Measurements from ENCODE around the gene CAMTA1.

The CAMTA1 gene

DNA sequence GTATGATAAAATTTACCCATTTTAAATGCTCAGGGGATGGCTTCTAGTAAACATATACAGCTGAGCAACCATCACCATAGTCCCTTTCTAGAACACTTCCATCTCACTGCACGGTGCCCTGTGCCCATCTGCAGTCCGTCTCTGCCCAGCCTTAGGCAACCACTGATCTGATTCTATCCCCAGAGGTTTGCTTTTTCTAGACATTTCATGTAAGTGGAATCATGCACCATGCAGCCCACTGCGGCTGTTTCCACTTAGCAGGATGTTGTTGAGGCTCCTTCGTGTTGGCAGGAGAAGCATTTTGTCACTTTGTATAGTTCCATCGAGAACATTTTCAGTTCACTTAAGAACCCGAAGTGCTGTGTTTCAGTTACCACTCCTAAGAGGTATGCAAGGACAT lies 958.1 kb downstream of the CAMTA1 start:
- no peak for DNase-seq (ENCODE audit: low spot score)

DNA sequence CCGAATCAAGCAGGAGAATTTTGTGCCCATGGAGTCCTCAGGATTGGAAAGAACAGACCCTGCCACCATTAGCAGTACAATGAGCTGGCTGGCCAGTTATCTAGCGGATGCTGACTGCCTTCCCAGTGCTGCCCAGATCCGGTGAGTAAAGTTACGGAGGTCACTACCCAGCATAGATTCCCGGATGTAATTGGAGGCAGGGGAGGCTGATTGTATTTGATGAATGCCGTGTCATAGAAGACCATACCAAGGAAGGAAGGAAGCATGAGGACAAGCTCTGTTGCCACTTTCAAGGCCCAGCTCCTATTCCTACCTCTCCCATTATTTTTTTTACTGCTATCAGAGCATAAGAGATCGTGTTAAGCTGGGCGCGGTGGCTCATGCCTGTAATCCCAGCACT lies 959.6 kb downstream of the CAMTA1 start:
- DNase-seq (ENCODE audit: low spot score) = no peak

DNA sequence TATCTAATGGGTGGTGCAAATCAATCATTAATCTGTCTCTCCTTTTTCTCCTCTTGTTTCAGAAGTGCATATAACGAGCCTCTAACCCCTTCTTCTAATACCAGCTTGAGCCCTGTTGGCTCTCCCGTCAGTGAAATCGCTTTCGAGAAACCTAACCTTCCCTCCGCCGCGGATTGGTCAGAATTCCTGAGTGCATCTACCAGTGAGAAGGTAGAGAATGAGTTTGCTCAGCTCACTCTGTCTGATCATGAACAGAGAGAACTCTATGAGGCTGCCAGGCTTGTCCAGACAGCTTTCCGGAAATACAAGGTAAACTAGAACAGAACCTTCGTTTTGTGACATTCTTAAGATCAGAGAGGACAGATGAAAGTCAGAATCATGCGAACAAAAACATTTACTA lies 960.5 kb downstream of the CAMTA1 start:
- no peak for DNase-seq (ENCODE audit: low spot score)

DNA sequence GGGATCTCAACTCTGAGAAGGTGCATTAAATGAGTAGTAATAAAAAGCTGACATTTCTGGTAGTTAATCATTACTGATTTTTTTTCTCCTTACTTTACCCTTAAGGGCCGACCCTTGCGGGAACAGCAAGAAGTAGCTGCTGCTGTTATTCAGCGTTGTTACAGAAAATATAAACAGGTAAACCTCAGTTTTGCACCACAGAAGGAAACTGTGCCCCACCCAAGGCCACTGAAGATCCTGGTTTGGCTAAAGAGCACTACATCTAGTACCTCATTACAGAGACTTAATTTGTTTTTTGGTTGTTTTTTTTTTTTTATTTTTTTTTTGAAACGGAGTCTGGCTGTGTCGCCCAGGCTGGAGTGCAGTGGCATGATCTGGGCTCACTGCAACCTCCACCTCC lies 962.4 kb downstream of the CAMTA1 start:
- no peak for DNase-seq (ENCODE audit: low spot score)

DNA sequence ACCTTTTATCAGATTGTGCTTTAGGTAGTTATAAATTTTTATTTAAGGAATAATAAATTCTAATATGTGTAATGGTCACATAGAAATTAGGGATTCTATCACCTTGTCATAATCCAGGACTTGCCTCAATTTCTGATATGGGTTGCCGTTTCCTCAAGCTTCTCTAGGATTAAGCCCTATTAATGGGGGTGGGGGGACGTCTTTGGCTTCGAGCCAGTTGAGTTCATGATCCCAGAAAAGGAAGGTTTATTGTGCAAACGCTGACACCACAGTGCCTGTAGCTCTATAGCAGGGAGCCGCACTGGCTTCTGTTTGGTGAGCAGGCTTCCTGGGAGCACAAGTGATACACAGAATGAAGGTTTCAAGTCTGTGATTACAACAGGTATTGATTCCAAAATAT lies 963.9 kb downstream of the CAMTA1 start:
- DNase-seq (ENCODE audit: low spot score) = no peak

DNA sequence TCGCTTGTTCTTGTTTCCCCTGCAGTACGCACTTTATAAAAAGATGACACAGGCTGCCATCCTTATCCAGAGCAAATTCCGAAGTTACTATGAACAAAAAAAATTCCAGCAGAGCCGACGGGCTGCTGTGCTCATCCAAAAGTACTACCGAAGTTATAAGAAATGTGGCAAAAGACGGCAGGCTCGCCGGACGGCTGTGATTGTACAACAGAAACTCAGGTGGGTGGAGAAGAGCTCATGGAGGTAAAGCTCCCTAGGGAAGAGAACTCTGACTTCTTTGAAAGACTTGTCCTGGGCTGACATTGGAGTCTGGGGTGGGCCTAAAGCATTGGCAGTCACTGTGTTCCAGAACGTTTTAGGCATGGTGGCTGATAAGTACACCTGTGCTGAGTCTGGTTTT lies 965.9 kb downstream of the CAMTA1 start:
- no peak for DNase-seq (ENCODE audit: low spot score)

DNA sequence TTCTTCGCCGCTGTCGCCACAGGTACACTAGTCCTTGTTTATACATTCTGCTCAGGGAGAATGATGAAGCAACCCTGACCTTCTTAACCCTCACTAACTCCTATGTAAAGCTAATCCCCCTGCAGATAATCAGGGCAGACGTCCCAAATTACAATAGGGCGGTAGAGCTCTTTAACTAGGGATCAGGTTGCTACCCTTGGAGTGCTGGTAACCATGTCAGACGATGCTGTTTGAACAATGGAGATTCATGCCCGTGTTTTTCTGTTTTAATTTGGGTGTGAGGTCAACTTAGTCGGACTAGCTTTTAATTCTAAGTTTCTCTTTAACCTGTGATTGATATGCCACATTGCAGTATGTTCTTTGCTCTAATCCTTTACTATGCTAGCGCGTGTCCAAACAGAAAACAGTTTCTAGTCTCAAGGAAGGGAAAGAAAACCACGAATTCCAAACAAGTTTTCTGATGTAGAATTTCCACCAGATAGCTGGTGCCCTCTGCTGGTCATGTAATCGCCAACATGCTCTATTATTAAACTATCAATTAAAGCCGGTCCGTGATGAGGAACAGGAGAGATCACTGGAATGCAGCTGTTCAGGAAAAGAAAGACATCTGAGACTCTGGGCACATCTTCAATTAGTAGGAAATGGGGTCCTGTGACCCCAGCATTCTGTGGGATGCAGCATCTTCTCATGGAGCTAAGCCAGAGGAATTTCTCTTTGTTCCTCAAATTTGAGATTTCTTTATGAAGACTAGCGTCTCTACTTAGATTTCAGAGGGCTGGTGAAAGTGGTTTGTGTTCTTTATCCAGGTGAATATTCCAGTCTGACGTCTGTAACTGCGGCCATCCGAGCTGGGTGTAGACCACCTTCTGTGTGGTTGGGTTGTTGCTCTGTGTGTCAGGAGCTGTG lies 967.5 kb downstream of the CAMTA1 start:
- peak; percentile 84 for DNase-seq (ENCODE audit: low spot score)

DNA sequence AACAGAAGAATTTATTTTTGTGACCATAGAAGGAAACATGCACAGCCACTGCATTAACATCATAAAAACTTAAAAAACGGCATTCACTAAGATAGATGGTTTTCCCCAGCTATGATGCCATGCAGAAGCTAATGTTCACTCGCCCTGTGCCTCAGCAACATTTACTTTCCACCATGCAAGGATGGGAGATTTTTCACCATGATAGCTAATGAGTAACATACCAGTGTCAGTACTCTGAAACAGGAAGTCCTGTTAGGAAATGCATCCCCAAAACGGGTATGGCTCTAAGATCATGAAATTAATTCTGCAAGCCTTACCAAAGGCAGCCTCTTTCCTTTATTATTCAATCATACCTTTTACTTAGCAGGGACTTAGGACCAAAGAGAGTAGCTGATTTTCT lies 968.4 kb downstream of the CAMTA1 start:
- DNase-seq (ENCODE audit: low spot score) = no peak

DNA sequence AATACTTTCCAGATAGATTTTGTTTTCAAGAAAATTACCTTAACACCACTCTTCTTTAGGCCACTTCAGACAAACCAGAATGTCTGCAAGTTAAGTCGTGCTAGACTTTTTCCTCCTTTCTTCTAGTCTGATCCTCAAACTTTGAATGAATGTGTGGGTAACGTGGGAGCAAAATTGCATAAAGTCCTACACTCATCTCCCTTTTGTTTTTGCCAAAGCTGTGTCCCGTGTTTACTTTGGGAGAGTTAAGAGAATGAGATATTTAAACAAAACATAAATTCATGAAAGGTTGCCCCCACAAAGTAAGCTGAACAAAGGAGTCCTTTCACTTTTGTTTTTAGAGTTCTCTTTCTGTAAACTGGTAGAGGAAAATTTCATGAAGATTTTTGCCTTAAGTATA lies 969.0 kb downstream of the CAMTA1 start:
- no peak for DNase-seq (ENCODE audit: low spot score)

DNA sequence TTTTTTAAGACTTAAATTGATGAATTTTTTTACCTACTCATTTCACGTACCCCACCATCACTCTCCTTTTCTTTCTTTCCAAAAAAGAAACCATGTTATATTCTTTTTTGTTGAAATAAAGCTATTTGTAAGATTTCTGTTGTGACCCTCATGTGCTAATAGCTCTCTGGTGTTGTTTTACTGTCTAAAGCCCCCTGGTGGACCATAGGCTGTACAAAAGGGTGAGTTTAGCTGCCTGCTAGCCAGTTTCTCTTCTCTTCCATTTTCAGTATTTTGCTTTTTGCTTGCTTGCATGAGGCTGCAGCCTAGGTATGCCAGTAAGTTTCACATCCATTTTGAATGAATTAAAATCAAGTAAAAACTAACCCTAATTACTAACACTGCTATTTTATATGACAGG lies 970.2 kb downstream of the CAMTA1 start:
- no peak for DNase-seq (ENCODE audit: low spot score)

DNA sequence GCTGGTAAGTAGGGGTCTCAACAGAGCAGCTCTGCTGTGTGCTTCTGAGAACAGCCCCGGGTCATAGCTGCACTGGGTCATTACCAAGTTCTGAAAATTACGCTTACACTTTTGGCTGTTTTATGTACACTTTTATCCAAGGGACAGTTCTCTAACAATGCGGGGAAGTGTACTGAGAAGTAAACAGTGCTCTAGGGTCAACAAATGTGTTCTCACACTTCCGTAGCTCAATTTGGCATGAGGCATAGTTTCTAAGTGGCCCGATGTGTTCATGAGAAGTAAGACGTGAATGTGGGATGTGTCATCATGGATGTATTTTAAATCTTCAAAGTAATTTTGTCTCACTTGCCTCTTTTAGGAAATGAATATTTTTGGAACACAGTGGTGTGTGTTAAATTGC lies 975.0 kb downstream of the CAMTA1 start:
- DNase-seq (ENCODE audit: low spot score) = no peak

DNA sequence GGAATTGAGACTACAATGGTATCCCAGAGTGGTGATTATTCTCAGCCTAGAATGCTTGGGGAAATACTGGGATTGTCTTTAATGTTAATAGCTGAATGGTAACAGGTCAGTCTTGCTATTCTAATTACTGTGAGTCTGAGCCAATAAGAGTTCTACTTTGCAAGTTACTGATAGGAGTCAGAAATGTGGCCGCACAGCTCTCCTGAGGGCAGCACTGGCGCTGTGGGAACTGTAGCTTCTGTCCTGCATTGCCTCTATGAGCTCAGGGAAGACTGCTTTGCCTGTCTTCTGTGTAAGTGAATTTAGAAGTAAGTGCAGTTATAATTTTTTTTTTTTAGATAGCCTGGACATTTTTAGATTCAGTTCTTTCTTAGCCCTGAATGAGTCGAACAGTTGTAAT lies 975.8 kb downstream of the CAMTA1 start:
- DNase-seq (ENCODE audit: low spot score) = no peak

DNA sequence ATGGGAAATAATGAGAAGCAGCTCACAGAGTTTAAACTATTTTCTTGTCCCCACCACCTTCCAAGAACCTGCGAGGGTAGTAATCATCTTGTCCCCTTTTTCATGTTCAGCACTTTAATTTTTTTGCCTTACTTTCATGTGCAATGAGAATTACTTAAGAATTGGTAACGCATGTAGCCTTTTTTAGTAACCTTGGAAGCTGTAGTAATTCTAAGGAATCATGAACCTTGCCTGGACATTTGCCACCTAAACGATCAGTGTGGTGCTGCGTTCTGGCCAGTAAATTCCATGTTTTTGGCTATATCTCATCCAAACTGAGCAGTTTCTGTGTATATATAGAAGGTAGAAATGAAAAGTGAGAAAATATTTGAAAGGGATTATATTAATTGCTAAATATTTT lies 981.9 kb downstream of the CAMTA1 start:
- no peak for DNase-seq (ENCODE audit: low spot score)

DNA sequence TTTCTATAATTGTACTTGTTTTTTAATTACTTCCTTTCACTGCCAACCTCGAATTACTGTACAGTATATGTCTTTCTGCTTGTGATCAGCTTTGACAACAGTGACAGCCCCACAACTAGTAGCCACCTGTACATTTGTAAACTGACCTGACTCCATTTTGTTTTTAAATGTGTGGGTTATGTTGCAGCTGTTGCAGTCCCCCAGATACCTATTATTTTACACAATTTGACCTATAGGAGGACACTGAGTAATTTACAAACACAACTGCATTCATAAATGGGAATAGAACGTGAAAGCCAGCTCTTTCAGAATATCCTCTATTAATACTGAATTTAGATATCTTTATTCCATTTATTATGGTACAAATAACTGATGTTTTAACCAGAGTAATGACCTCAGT lies 983.3 kb downstream of the CAMTA1 start:
- DNase-seq (ENCODE audit: low spot score) = no peak

DNA sequence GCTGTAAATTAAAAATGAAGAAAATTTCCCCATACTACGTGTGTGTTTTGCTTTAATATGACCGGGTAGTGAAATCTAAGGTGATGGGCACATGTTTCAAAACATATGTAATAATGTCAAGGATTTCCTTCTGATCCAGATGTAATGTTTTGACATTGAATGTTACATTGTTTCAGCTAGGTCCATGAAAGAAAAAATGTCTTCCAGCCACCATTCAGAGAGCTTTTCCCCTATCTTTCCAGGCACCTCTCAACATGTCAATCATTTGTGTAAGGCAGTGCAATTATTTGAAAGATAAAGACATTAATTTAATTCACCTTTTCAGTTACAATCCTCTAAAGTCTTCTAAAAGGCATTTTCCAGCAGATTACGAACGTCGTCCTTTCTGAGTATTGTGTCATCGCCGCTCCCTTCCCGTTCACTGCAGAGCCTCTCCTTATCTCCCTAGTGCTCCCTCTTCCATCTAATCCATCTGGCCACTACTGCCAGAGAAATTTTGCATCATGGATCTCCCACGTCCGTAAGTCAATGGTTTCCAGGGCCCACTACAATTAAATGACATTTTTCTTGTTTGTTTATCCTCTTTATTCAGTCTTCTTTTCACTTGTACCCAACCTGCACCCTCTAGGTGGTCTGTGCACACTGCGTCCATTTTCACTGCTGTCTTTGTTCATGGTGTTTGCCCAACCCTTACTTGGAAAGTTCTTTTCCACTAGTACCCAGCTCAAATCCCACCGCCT lies 984.6 kb downstream of the CAMTA1 start:
- DNase-seq (ENCODE audit: low spot score) = no peak

DNA sequence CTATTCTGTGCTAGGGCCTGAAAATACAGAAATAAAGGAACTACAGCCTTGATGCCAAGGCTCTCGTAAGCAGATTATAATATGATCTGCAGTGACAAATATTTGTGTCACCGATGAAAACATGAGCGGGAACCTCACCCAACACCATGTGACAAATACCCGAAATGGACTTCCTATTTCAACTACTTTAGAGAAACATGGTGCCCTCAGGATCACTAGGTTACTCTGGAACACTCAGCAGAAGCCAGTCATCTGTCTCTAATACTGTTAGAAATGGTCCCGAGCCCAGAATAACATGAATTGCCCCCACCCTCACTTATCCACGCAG lies 985.4 kb downstream of the CAMTA1 start:
- no peak for DNase-seq (ENCODE audit: low spot score)

DNA sequence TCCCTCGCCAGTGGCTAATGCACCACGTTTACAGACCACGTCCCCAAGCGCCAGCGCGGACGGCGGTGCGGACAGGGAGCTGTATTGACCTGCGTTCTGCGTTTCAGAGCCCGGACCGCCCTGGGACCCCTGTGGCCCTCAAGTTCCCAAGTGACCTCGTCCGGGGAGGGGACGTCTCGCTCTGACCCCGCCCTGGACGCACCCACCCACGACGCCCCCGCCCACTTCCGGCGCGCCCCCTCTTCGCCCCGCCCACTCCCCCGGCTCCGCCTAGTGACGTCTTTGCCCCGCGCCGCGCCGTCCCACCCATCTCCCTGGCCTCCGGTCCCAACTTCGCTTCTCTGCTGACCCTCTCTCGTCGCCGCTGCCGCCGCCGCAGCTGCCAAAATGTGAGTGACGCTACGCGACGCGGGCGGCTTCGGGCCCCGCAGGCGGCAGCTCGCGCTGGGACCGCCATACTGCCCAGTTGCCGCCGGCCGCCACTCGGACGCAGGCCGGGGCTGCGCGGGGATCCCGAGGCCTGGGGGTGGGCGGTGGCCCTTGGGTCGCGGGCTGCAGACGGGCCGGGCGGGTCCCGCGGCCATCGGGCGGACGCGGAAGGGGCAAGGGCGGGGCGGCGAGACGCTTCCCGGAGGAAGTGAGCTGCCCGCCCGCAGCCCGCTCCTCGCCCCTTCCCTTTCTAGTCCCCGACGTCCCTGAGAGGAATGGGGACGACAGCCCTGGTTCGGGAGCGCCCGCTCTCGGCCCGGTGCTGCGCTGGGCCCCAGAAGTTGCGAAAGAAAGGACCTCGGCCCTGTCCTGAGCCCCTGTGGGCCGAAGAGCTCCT lies 986.0 kb downstream of the CAMTA1 start, which contains the start of gene VAMP3:
VAMP3 (plus strand) TSS at position 300 of the 826 bp plus-strand sequence; CDS start at position 388, 88 bp downstream.
- peak; percentile 89 for DNase-seq (ENCODE audit: low spot score)

DNA sequence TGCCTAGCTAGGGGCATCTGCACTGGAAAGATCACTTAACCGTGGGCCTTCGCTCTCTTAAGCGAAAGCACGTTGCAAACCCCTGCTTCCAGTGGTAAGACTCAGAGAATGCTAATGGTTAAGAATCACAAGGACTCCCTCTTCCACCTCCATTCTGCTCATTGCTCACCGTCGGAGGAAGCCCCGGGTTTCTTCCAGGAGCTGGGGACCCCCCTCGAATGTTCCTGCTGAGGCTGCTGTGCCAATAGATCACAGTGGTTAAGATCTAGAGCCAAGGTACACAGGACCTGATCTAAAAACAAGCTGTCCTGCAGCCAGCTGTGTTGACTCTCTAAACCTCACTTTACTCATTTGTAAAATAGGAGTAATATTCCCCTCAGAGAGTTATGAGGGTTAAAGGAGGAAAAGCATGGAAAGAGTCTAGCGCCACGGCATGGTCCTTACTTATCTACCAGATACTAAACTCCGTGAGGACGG lies 986.6 kb downstream of the CAMTA1 start:
- no peak for DNase-seq (ENCODE audit: low spot score)

DNA sequence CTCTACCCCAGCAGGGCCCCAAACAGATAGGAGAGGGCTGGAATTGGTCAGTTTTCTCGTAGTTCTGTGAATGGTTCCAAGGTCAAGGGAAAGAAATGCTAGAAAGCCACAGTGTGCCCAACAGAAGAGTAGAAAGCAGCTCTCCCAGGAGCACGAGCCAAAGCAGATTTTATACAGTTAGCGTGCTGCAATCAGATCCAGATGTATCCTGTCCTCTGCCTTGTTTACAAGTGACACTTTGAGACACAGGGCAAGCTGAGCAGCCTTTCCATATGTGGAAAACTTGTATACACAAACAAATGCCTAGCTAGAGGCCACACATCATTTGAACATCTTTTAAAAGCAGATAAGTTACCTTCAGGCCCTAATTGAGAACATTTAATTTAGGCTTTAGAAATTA lies 992.3 kb downstream of the CAMTA1 start:
- DNase-seq (ENCODE audit: low spot score) = no peak

DNA sequence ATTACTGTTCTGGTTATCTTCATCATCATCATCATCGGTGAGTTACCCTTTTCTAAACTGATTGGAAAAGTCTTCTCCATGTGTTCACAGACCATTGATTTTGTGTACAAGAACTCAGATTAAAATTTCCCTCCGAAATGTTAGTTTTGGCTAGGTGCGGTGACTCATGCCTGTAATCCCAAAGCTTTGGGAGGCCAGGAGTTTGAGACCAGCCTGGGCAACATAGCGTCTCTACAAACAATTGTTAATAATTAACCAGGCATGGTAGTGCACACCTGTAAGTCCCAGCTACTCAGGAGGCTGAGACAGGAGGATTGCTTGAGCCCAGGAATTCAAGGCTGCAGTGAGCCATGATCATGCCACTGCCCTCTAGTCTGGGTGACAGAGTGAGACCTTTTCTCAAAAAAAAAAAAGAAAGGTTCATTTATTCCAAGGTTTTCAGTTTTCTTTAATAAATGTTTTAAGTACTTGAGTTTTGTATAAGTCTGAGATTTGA lies 992.9 kb downstream of the CAMTA1 start:
- no peak for DNase-seq (ENCODE audit: low spot score)

DNA sequence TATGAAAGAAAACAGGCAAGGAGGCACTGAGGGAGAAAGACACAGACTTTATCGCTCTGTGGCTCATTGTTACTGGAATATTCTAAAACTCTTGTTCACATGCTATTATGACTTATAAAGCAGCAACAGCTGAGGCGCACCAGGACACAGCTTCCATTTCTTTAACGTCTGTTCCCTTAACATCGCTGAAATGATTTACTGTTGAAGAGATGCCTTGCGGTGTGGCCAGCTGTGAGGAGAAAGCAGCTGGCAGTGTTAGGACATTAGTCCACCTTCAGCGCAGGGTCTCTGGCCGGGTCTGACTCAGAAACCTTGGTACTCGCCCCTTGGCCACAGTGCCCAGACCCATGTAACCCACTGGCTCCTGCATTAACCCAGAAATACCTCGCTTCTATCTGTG lies 995.7 kb downstream of the CAMTA1 start:
- no peak for DNase-seq (ENCODE audit: low spot score)

DNA sequence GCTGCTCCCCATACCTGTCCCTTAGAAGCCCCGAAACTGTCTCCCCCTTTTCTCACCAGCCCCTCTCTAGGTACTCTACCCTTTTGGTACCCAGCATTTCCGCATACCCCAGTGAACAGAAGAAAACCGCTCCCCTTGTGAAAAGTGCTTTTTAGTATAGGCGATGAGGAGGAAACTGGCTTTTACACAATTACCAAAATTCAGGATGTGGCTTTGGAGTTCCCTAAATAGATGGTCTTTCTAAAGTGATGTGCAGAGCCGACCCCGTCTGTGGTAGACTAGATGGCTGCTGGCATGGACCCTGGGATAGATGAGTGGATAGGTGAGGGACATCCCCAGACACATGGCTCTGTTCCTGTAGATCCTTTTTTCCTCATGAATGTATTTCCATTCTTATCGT lies 996.2 kb downstream of the CAMTA1 start:
- no peak for DNase-seq (ENCODE audit: low spot score)

All from Ammon's horn (tissue), 1 donor.